GM12878 (cell line): ENCODE measurements around the gene N4BP2.

Experiments used
- CHD2 ChIP-seq: IDR thresholded peaks from 2 replicates; pipeline ENCODE4 v1.6.1; 2011; ENCODE audit warnings: low read depth, low read length, improper control_type of control experiment, borderline replicate concordance
- CREM ChIP-seq: IDR thresholded peaks from 2 replicates; pipeline ENCODE4 v1.6.1; 2014; ENCODE audit warnings: antibody characterized with exemption, low read depth
- CTCF ChIP-seq, 3 experiments: IDR thresholded peaks in 2 of 3; conservative IDR thresholded peaks in 1 of 3; 2 replicates each; pipeline ENCODE4 v1.5.1; 2011; ENCODE audit warnings: low read depth in 3 of 3, low read length in 3 of 3, mild to moderate bottlenecking in 3 of 3, control low read depth in 2 of 3, moderate library complexity in 2 of 3, inconsistent platforms in 1 of 3, mixed read lengths in 1 of 3; ENCODE audit not compliant: control insufficient read depth in 2 of 3, insufficient read depth in 1 of 3; ENCODE audit errors: extremely low read depth in 1 of 3
- EGR1 ChIP-seq, 2 experiments: IDR thresholded peaks; 1 replicate in 1 of 2; 2 replicates in 1 of 2; pipeline ENCODE4 v1.6.1; 2011 to 2012; ENCODE audit warnings: low read depth in 2 of 2, low read length in 2 of 2, borderline replicate concordance in 1 of 2, mild to moderate bottlenecking in 1 of 2, moderate library complexity in 1 of 2
- EP300 ChIP-seq, 2 experiments: fragments of 150-350 bp in 1 of 2; IDR thresholded peaks; 2 replicates each; pipeline ENCODE4 v1.6.1; 2011 to 2012; ENCODE audit warnings: low read depth in 2 of 2, low read length in 2 of 2, borderline replicate concordance in 1 of 2, improper control_type of control experiment in 1 of 2, inconsistent platforms in 1 of 2; ENCODE audit not compliant: control insufficient read depth in 1 of 2
- HDAC6 ChIP-seq: fragments of 200-600 bp; sonication (generic); IDR thresholded peaks from one replicate; pipeline ENCODE4 v1.8.0; 2017; ENCODE audit warnings: antibody characterized with exemption; ENCODE audit not compliant: unreplicated experiment
- JUNB ChIP-seq: IDR thresholded peaks from 2 replicates; pipeline ENCODE4 v1.6.1; 2016; ENCODE audit warnings: antibody characterized with exemption, mild to moderate bottlenecking
- LARP7 ChIP-seq: fragments of 450-650 bp; IDR thresholded peaks from 2 replicates; pipeline ENCODE4 v1.6.1; 2017; ENCODE audit warnings: mild to moderate bottlenecking
- POLR2A ChIP-seq: IDR thresholded peaks from 2 replicates; pipeline ENCODE4 v1.6.1; 2011; ENCODE audit warnings: low read depth, mild to moderate bottlenecking, low read length
- POLR2AphosphoS5 ChIP-seq: IDR thresholded peaks from 2 replicates; pipeline ENCODE4 v1.6.1; 2011; ENCODE audit warnings: mild to moderate bottlenecking, low read length, inconsistent platforms
- PRDM15 ChIP-seq: fragments of 450-650 bp; formaldehyde crosslinking; IDR thresholded peaks from 2 replicates; pipeline ENCODE4 v1.4.0; 2020; ENCODE audit warnings: mild to moderate bottlenecking, moderate library complexity
- RB1 ChIP-seq: fragments of 450-650 bp; formaldehyde crosslinking; IDR thresholded peaks from 2 replicates; pipeline ENCODE4 v1.6.1; 2017; ENCODE audit warnings: mild to moderate bottlenecking, borderline replicate concordance
- REST ChIP-seq: IDR thresholded peaks from 2 replicates; pipeline ENCODE4 v1.6.1; 2012; ENCODE audit warnings: mild to moderate bottlenecking, low read depth, low read length

GRCh38 chr4:40046311-40046980, 10.2 kb upstream of the N4BP2 start:
- TF ChIP-seq EP300 (IDR thresholded peaks at IDR 0.05; ENCODE audit: borderline replicate concordance in 1 of 2, control insufficient read depth in 1 of 2, low read depth in 2 of 2, low read length in 2 of 2) (no peak), CTCF (IDR thresholded peaks at IDR 0.05 in 2 of 3, conservative IDR thresholded peaks at IDR 0.05 in 1 of 3; ENCODE audit: control insufficient read depth in 2 of 3, extremely low read depth in 1 of 3, insufficient read depth in 1 of 3, low read depth in 3 of 3, low read length in 3 of 3) (no peak), CHD2 (no peak), CREM (no peak), REST (no peak), LARP7 (no peak), PRDM15 (CRISPR knock-in tag) (no peak), JUNB (no peak), HDAC6 (no peak), POLR2A (no peak), EGR1 (IDR thresholded peaks at IDR 0.05; ENCODE audit: borderline replicate concordance in 1 of 2, low read depth in 2 of 2, low read length in 2 of 2) (no peak), POLR2AphosphoS5 (no peak), RB1 (no peak)
